Measurements from ENCODE around the gene OGFOD3.

DNA sequence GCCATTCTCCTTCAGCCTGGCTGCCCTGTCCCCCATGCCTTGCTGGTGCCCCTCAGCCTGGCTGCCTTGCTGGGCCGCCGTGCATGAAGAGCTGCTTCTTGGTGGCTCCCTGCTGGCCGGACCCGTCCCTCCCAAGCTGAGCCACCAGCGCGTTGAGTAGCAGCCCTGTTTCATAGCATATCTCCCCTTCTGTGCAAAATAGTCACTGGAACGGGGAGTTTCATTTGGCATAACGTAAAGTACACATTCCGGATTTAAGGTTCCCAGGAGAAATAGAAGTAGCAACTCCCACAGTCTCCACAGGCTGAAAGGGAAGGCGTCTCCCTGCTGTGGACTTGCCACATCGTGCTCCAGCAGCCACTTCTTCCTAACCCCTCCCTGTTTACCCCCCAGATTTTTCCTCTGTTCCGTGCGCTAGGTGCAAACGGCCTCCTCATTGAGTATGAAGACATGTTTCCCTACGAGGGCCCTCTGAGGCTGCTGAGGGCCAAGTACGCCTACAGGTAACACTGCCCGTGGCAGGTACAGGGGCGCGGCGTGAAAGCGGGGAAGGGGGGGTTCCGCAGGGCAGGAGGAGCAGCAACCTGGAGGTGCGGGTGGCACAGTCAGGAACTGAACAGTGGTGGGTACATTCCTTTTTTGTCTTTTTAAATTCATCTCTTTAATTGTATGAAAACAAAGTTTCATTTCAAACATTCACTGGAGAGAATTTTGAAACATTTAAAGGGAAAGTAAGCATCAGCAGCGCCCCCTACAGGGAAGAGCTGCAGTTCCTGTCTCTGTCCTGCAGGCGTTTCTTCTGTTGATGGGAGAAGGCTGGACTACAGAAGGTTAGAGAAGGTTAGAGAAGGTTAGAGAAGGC, 5.8 kb upstream of the OGFOD3 start:
- TF ChIP-seq SPI1 (IDR thresholded peaks at IDR 0.05; ENCODE audit: low read depth, low read length): no peak
- no peak for TF ChIP-seq POLR2A (IDR thresholded peaks at IDR 0.05; ENCODE audit: low read depth, low read length)
- no peak for TF ChIP-seq PAX5 (IDR thresholded peaks at IDR 0.05; ENCODE audit: insufficient read depth, low read length, severe bottlenecking)

Measured in GM12891 (cell line).